Midbrain (tissue), 1 donor: ENCODE results near the gene CHD1L.
A peak's percentile ranks its signal among the peaks of the same experiment; 100 is the strongest.
"Not testable (repeated sequence)": the region's sequence is repeated elsewhere in the genome, so short reads cannot be mapped to it uniquely, and the experiment has no call there.

Source experiments
- DNase-seq: peaks from one replicate; lab custom pipeline; 2025; lab: John Stamatoyannopoulos, UW

CHD1L gene

GRCh38 chr1:147267711-147268110 is 25.2 kb downstream of the CHD1L start:
- DNase-seq: no peak

- DNase-seq: no peak
These were observed 28.2 kb downstream of the CHD1L start for GRCh38 chr1:147270721-147271120.

DNA sequence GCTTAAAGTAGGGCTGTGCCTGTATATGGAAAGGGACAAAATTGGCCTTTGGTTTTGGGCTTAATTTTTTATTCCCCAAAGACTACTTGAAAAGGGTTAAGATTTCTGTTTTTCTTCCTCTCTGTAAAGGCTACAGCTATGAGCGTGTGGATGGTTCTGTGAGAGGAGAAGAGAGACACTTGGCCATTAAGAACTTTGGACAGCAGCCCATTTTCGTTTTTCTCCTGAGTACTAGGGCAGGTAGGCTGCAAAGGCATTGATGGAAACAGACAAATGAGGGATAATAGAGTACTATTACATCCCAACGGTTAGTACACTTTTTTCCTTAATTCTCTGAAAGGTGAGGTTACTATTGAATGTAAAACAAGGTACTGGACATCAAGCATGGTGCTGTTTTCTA is 29.6 kb downstream of the CHD1L start:
- no peak for DNase-seq

GRCh38 chr1:147273409-147274336 is 31.2 kb downstream of the CHD1L start:
- DNase-seq: peak; percentile 61

- no peak for DNase-seq
These were observed 39.5 kb downstream of the CHD1L start for GRCh38 chr1:147281950-147282349.

DNA sequence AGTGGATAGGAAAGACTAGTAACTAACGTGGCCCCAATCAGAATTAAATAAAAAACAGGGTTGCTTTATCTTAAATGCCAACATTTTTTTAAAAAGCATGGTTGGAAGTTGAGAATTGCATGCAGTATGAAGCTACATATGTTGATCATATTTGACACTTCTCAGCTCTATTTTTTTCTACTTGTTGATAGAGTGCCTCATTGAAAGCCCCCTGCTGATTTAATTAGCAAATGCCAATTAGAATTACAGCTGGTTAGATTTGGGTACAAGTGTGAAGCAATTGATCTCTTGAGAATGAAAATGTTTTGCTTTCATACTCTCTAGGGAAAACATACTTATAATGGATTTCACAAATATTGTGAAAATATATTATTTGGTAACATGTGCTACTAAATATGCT is 40.5 kb downstream of the CHD1L start:
- DNase-seq: no peak

GRCh38 chr1:147287133-147287865 is 44.8 kb downstream of the CHD1L start:
- no peak for DNase-seq

DNA sequence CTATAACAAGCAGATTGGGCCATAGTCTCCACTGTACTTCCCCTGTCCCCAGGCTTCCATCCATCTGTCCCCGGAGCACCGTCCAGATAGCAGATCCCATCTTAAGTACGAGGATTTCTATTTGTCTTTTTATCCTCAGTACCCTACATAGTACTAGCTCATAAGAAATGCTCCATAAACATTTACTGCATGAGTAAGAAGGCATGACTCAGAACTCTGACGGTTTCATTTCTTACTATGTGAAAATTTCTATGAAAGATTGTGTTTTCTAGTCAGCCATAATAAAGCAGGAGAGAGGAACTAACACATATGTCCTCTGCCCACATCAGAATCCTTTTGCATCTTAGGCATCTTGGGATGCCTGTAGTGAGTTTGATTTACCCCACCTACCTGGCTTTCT is 49.5 kb downstream of the CHD1L start:
- DNase-seq: no peak

- DNase-seq: no peak
These were observed 50.3 kb downstream of the CHD1L start for GRCh38 chr1:147292631-147293251.

DNA sequence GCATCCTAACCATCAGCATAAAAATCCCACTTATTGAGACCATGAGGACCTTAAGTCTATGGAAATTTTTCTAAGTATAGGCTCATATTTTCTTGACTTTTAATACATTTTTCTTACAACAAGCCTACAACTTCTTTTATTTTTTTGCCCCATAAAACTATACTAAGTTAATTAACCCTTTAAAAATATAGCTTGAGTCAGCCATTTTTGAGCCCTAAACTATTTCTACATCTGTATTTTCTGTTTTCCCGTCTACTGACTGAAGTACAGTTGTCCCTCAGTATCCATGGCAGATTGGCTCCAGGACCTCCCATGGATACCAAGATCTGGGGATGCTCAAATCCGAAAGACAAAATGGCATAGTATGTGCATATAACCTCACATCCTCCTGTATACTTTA is 55.0 kb downstream of the CHD1L start:
- DNase-seq: no peak

DNA sequence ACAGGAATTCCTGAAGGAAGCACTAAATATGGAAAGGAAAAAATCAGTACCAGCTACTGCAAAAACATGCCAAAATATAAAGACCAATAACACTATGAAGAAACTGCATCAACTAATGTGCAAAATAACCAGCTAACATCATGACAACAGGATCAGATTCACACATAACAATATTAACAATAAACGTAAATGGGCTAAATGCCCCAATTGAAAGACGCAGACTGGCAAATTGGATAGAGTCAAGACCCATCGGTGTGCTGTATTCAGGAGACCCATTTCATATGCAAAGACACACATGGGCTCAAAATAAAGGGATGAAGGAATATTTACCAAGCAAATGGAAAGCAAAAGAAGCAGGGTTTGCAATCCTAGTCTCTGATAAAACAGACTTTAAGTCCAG is 63.3 kb downstream of the CHD1L start:
- DNase-seq: not testable (repeated sequence)

- DNase-seq: no peak
These were observed 74.5 kb downstream of the CHD1L start for GRCh38 chr1:147316968-147317367.

- DNase-seq: not testable (repeated sequence)
These were observed 84.6 kb downstream of the CHD1L start for GRCh38 chr1:147326933-147327687.

GRCh38 chr1:147334292-147334691 is 91.8 kb downstream of the CHD1L start:
- no peak for DNase-seq

GRCh38 chr1:147336291-147336690 is 93.8 kb downstream of the CHD1L start:
- DNase-seq: no peak

DNA sequence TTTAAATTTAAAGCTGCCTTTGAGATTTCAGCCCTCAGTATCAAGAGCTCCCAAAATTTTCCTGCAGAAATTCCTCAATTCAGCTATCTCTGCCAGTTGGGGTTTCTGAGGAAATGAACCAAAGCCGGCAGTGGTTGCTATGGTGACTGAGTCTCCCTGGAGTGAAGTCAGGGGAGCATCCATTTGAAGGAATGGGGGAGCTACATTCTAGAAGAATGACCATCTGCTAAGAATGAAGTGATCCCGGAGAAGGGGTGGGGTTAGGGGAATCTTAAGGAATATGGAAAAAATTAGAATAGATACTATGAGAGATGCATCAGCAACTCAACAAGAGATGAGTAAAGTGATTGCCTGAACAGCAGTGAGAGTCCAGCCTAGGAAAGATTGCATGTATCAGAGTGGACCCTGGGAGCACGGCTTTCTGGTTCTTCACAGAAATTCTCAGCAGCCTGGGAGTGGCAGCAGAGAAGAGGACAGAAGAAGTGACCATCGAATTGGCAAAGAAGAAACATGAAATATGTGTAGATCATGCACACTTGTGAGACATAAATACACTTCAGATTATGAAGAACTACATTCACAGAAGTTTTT is 94.7 kb downstream of the CHD1L start:
- no peak for DNase-seq

DNA sequence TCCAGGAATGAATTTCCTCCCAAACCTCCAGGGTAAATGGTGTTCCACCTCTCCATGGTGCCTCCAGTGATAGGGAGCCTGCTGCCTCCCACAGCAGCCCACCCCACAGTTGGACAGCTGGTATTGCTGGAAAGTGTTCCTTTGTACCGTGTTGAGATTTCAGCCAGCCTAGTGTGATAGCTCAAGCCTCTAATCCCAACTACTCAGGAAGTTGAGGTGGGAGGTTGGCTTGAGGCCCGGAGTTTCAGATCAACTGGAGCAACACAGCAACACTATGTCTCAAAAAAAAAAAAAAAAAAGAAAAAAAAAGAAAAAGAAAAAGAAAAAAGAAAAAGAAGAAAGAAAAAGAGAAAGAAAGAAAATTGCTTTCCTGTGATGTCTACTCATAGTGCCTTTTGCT is 96.1 kb downstream of the CHD1L start:
- DNase-seq: no peak

GRCh38 chr1:147341246-147341645 is 98.8 kb downstream of the CHD1L start:
- DNase-seq: no peak
